ENCODE measurements around the gene GNRHR.
A peak's percentile ranks its signal among the peaks of the same experiment; 100 is the strongest.

Gene GNRHR

GRCh38 chr4:67754288-67754687 lies at the start of gene GNRHR:
Gene GNRHR (minus strand): TSS chr4:67754388. CDS start chr4:67754335, 53 bp downstream.
- no peak for DNase-seq (ENCODE audit: low read depth)
- no peak within 1 kb of the TSS for H3K4me3 ChIP-seq (ENCODE audit: control insufficient read depth, low read depth, low read length)
- TF ChIP-seq CTCF (conservative IDR thresholded peaks at IDR 0.05; ENCODE audit: control insufficient read depth, insufficient read depth, low read depth, low read length), result no peak

- no peak for DNase-seq (ENCODE audit: low read depth)
- no peak overlapping the region for H3K4me3 ChIP-seq (ENCODE audit: control insufficient read depth, low read depth, low read length)
- no peak for TF ChIP-seq CTCF (conservative IDR thresholded peaks at IDR 0.05; ENCODE audit: control insufficient read depth, insufficient read depth, low read depth, low read length)
Measured at GRCh38 chr4:67796810-67797209, 42.6 kb upstream of the GNRHR start.

GRCh38 chr4:67790721-67791120 lies 36.5 kb upstream of the GNRHR start:
- no peak for DNase-seq (ENCODE audit: low read depth)
- TF ChIP-seq CTCF (conservative IDR thresholded peaks at IDR 0.05; ENCODE audit: control insufficient read depth, insufficient read depth, low read depth, low read length), result no peak
- no peak overlapping the region for H3K4me3 ChIP-seq (ENCODE audit: control insufficient read depth, low read depth, low read length)

GRCh38 chr4:67787311-67787710 lies 33.1 kb upstream of the GNRHR start:
- H3K4me3 ChIP-seq (ENCODE audit: control insufficient read depth, low read depth, low read length), result no peak overlapping the region
- DNase-seq (ENCODE audit: low read depth), result no peak

GRCh38 chr4:67785528-67785927 lies 31.3 kb upstream of the GNRHR start:
- no peak for DNase-seq (ENCODE audit: low read depth)
- H3K4me3 ChIP-seq (ENCODE audit: control insufficient read depth, low read depth, low read length), result no peak overlapping the region

More at GRCh38 chr4:67787311-67787710, 33.1 kb upstream of the GNRHR start:
- TF ChIP-seq CTCF (conservative IDR thresholded peaks at IDR 0.05; ENCODE audit: control insufficient read depth, insufficient read depth, low read depth, low read length), result no peak

GRCh38 chr4:67779631-67780030 lies 25.4 kb upstream of the GNRHR start:
- H3K4me3 ChIP-seq (ENCODE audit: control insufficient read depth, low read depth, low read length), result no peak overlapping the region
- no peak for TF ChIP-seq CTCF (conservative IDR thresholded peaks at IDR 0.05; ENCODE audit: control insufficient read depth, insufficient read depth, low read depth, low read length)
- DNase-seq (ENCODE audit: low read depth), result peak; percentile 33

More at GRCh38 chr4:67785528-67785927, 31.3 kb upstream of the GNRHR start:
- TF ChIP-seq CTCF (conservative IDR thresholded peaks at IDR 0.05; ENCODE audit: control insufficient read depth, insufficient read depth, low read depth, low read length), result no peak

DNA sequence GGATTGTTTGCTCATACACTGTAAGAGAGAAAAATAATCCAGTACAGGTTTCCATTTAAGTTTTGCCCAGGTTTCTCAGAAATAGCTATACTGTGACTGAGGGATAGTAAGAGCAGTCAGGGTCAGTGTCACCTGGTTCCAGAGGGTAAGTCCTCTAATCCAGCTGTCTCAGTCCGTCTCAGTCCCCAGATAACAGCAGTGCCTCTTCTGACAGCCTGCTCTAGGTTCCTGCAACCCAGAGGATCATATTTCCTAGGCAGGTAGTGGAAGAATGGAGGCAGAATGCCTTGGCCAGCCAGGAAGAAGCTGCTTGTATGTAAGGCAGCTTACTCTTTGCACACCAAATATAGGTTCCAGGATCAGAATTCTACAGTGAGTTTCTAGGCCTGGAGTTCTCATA lies 22.6 kb upstream of the GNRHR start:
- no peak for DNase-seq (ENCODE audit: low read depth)

More for the DNA sequence above, 22.6 kb upstream of the GNRHR start:
- no peak for TF ChIP-seq CTCF (conservative IDR thresholded peaks at IDR 0.05; ENCODE audit: control insufficient read depth, insufficient read depth, low read depth, low read length)
- no peak overlapping the region for H3K4me3 ChIP-seq (ENCODE audit: control insufficient read depth, low read depth, low read length)
